Measurements from ENCODE around the gene EXOSC1.
A peak's percentile ranks its signal among the peaks of the same experiment; 100 is the strongest.
"Not testable (repeated sequence)": the region's sequence is repeated elsewhere in the genome, so short reads cannot be mapped to it uniquely, and the experiment has no call there.

The EXOSC1 gene

GRCh38 chr10:97428572-97428981 lies 17.2 kb downstream of the EXOSC1 start:
- Histone ChIP-seq H4K20me1 (ENCODE audit: insufficient read depth, low read length) (peaks cover 24% of the 10 kb centered on the region), H3K27me3 (ENCODE audit: low read depth, low read length) (no peaks in the 10 kb centered on the region), H3K4me3 (ENCODE audit: low read length) (peak overlapping the region; percentile 94), H2AFZ (ENCODE audit: low read depth, low read length) (no peak overlapping the region), H3K27ac (ENCODE audit: low read length) (peak overlapping the region; percentile 23; the same call in 1 of the 2 replicates), H3K9ac (ENCODE audit: low read length) (peak overlapping the region; percentile 44; the same call in 1 of the 2 replicates), H3K9me3 (ENCODE audit: insufficient read depth, low read length) (no peaks in the 10 kb centered on the region), H3K79me2 (ENCODE audit: low read length) (peaks cover 42% of the 10 kb centered on the region), H3K36me3 (replicated peaks; ENCODE audit: low read depth, low read length) (peaks cover 50% of the 10 kb centered on the region), H3K4me1 (ENCODE audit: low read length) (peaks cover 7% of the 10 kb centered on the region), H3K4me2 (ENCODE audit: low read length) (peak overlapping the region; percentile 99)
- TF ChIP-seq EZH2phosphoT487 (IDR thresholded peaks at IDR 0.05; ENCODE audit: low read depth) (no peak), CTCF (IDR thresholded peaks at IDR 0.05; ENCODE audit: low read depth, low read length) (no peak)

GRCh38 chr10:97427571-97428179 lies 18.1 kb downstream of the EXOSC1 start:
- Histone ChIP-seq H3K27ac (ENCODE audit: low read length) (peak overlapping the region; percentile 76), H3K4me1 (ENCODE audit: low read length) (peaks cover 11% of the 10 kb centered on the region), H3K79me2 (ENCODE audit: low read length) (peaks cover 42% of the 10 kb centered on the region), H2AFZ (ENCODE audit: low read depth, low read length) (no peak overlapping the region), H3K27me3 (ENCODE audit: low read depth, low read length) (no peaks in the 10 kb centered on the region), H3K36me3 (replicated peaks; ENCODE audit: low read depth, low read length) (peaks cover 46% of the 10 kb centered on the region), H3K9ac (ENCODE audit: low read length) (peak overlapping the region; percentile 96), H3K9me3 (ENCODE audit: insufficient read depth, low read length) (no peaks in the 10 kb centered on the region), H3K4me2 (ENCODE audit: low read length) (peak overlapping the region; percentile 99), H4K20me1 (ENCODE audit: insufficient read depth, low read length) (peaks cover 24% of the 10 kb centered on the region), H3K4me3 (ENCODE audit: low read length) (peak overlapping the region; percentile 94)
- TF ChIP-seq EZH2phosphoT487 (IDR thresholded peaks at IDR 0.05; ENCODE audit: low read depth): no peak

GRCh38 chr10:97426776-97427570 lies 18.8 kb downstream of the EXOSC1 start:
- Histone ChIP-seq H4K20me1 (ENCODE audit: insufficient read depth, low read length) (peaks cover 24% of the 10 kb centered on the region), H3K9me3 (ENCODE audit: insufficient read depth, low read length) (no peaks in the 10 kb centered on the region), H2AFZ (ENCODE audit: low read depth, low read length) (no peak overlapping the region), H3K27me3 (ENCODE audit: low read depth, low read length) (no peaks in the 10 kb centered on the region), H3K9ac (ENCODE audit: low read length) (peak overlapping the region; percentile 96), H3K4me1 (ENCODE audit: low read length) (peaks cover 11% of the 10 kb centered on the region), H3K79me2 (ENCODE audit: low read length) (peaks cover 42% of the 10 kb centered on the region), H3K4me3 (ENCODE audit: low read length) (peak overlapping the region; percentile 94), H3K4me2 (ENCODE audit: low read length) (peak overlapping the region; percentile 99), H3K36me3 (replicated peaks; ENCODE audit: low read depth, low read length) (peaks cover 44% of the 10 kb centered on the region), H3K27ac (ENCODE audit: low read length) (peak overlapping the region; percentile 76)
- TF ChIP-seq EZH2phosphoT487 (IDR thresholded peaks at IDR 0.05; ENCODE audit: low read depth): no peak
- no peak for TF ChIP-seq CTCF (IDR thresholded peaks at IDR 0.05; ENCODE audit: low read depth, low read length)

- Histone ChIP-seq H3K27ac (ENCODE audit: low read length) (peak within 1 kb of the TSS; percentile 76), H3K4me1 (ENCODE audit: low read length) (peaks cover 11% of the 10 kb centered on the region), H3K9ac (ENCODE audit: low read length) (peak within 1 kb of the TSS; percentile 96), H2AFZ (ENCODE audit: low read depth, low read length) (peak within 1 kb of the TSS; percentile 46; the same call in 1 of the 2 replicates), H3K4me2 (ENCODE audit: low read length) (peak within 1 kb of the TSS; percentile 99), H4K20me1 (ENCODE audit: insufficient read depth, low read length) (peaks cover 24% of the 10 kb centered on the region), H3K27me3 (ENCODE audit: low read depth, low read length) (no peaks in the 10 kb centered on the region), H3K9me3 (ENCODE audit: insufficient read depth, low read length) (no peaks in the 10 kb centered on the region), H3K4me3 (ENCODE audit: low read length) (peak within 1 kb of the TSS; percentile 97), H3K79me2 (ENCODE audit: low read length) (peaks cover 42% of the 10 kb centered on the region), H3K36me3 (replicated peaks; ENCODE audit: low read depth, low read length) (peaks cover 38% of the 10 kb centered on the region)
- TF ChIP-seq EZH2phosphoT487 (IDR thresholded peaks at IDR 0.05; ENCODE audit: low read depth) (no peak), CTCF (IDR thresholded peaks at IDR 0.05; ENCODE audit: low read depth, low read length) (peak; percentile 50)
Observed at GRCh38 chr10:97425964-97426775, 19.6 kb downstream of the EXOSC1 start, which contains the start of gene PGAM1. Gene PGAM1 (plus strand): TSS chr10:97426191. CDS start chr10:97426308, 117 bp downstream.

GRCh38 chr10:97423757-97424098 lies 22.1 kb downstream of the EXOSC1 start:
- Histone ChIP-seq H3K79me2 (ENCODE audit: low read length) (peaks cover 27% of the 10 kb centered on the region), H3K4me1 (ENCODE audit: low read length) (peaks cover 16% of the 10 kb centered on the region), H4K20me1 (ENCODE audit: insufficient read depth, low read length) (peaks cover 16% of the 10 kb centered on the region), H3K36me3 (replicated peaks; ENCODE audit: low read depth, low read length) (peaks cover 19% of the 10 kb centered on the region)
- not testable (repeated sequence) for H3K27ac ChIP-seq (ENCODE audit: low read length); H3K4me2 ChIP-seq (ENCODE audit: low read length); H3K4me3 ChIP-seq (ENCODE audit: low read length); H2AFZ ChIP-seq (ENCODE audit: low read depth, low read length); H3K9me3 ChIP-seq (ENCODE audit: insufficient read depth, low read length); H3K9ac ChIP-seq (ENCODE audit: low read length); H3K27me3 ChIP-seq (ENCODE audit: low read depth, low read length)
